PFSK-1 (cell line): ENCODE measurements around the gene NALCN.

ENCODE experiments used
- FOXP2 ChIP-seq: optimal IDR thresholded peaks from 2 replicates; pipeline ENCODE3; 2011; ENCODE audit warnings: borderline replicate concordance, control low read depth, inconsistent platforms; ENCODE audit not compliant: insufficient read depth; ENCODE audit errors: extremely low read length, extremely low read depth
- POLR2AphosphoS5 ChIP-seq: IDR thresholded peaks from 2 replicates; pipeline ENCODE4 v1.6.1; 2012; ENCODE audit warnings: low read depth, mild to moderate bottlenecking, control low read depth, low read length, moderate library complexity
- REST ChIP-seq, 2 experiments: IDR thresholded peaks; 2 replicates each; pipeline versions ENCODE4 v1.6.1 to v1.8.0; 2011 to 2012; ENCODE audit warnings: low read depth in 2 of 2, low read length in 2 of 2, control low read depth in 1 of 2, inconsistent platforms in 1 of 2, mild to moderate bottlenecking in 1 of 2, moderate library complexity in 1 of 2; ENCODE audit not compliant: insufficient read depth in 1 of 2
- SIN3A ChIP-seq: IDR thresholded peaks from 2 replicates; pipeline ENCODE4 v1.6.1; 2012; ENCODE audit warnings: mild to moderate bottlenecking, low read length, moderate library complexity, borderline replicate concordance; ENCODE audit not compliant: insufficient read depth
- TAF1 ChIP-seq: IDR thresholded peaks from 2 replicates; pipeline ENCODE4 v1.6.1; 2012; ENCODE audit warnings: low read length, control low read depth, borderline replicate concordance; ENCODE audit not compliant: insufficient read depth

Gene NALCN

GRCh38 chr13:101049166-101049850 is 367.0 kb downstream of the NALCN start:
- TF ChIP-seq FOXP2 (no peak), REST (IDR thresholded peaks at IDR 0.05; ENCODE audit: insufficient read depth in 1 of 2, low read depth in 2 of 2, low read length in 2 of 2) (no peak), SIN3A (no peak), TAF1 (no peak), POLR2AphosphoS5 (no peak)

DNA sequence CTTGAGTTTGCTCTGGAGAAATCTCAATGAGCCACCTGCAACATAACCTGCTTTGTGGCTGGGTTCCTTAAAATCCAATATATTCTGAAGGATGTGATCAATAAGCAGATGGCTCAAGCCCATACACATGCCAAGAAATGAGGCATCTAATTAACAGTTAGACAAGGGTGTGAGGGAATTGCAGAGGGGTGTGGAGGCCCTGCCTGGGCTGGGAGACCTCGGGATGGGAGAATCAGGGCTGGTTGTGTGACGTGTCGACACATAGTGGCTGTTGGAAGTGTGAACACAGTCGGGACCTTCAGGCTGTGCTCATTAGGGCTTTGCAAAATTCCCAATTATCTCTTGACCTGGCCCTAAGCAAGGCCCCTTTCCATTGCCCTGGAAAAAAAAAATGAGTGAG is 379.8 kb downstream of the NALCN start:
- TF ChIP-seq REST (IDR thresholded peaks at IDR 0.05; ENCODE audit: insufficient read depth in 1 of 2, low read depth in 2 of 2, low read length in 2 of 2) (no peak), FOXP2 (no peak), TAF1 (no peak), SIN3A (no peak), POLR2AphosphoS5 (no peak)

DNA sequence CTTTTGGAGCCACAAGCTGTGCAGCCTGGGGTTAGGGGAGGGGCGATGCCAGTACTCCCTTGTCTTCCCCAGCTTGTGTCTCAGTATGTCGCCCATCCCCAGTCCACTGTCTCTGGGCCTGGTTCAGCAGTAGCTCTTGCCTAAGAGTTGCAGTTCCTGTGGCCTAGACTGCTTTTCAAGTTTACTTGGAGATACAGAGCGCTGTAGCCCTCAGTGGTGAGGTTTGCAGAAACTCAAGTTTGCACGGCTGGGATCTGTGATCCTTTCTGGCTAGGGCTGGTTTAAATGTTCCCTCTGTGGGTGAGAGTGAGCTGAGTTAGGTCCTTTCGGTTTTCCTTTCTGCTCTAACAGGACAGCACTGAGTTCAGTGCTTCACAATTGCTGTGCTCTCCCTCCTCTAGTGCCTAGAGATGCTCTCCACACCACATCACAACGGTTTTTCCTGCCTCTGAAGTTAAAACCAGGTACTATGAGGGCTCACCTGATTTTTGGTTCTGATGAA is 381.1 kb downstream of the NALCN start:
- no peak for TF ChIP-seq POLR2AphosphoS5
- no peak for TF ChIP-seq REST (IDR thresholded peaks at IDR 0.05; ENCODE audit: insufficient read depth in 1 of 2, low read depth in 2 of 2, low read length in 2 of 2)
- no peak for TF ChIP-seq FOXP2
- TF ChIP-seq TAF1: no peak
- no peak for TF ChIP-seq SIN3A

DNA sequence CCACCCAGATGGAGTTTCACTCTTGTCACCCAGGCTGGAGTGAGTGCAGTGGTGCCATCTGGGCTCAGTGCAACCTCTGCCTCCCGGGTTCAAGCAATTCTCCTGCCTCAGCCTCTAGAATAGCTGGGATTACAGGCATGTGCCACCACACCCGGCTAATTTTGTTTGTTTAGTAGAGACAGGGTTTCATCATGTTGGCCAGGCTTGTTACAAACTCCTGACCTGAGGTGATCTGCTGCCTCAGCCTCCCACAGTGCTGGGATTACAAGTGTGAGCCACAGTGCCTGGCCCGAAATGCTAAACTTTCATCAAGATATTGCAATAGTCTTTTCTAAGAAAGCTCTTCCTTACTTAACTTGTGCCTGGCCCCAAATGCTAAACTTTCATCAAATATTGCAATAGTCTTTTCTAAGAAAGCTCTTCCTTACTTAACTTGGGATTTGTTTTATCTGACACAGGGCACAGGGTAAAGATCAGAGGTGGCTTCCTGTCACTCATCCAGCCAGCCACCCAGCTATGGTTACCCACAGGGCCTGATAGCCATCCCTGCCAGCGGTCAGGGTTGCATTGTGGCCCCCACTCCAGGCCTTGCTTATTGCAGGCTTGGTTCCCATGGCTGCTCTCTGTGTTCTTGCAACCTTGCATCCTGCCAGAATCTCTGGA is 389.4 kb downstream of the NALCN start:
- TF ChIP-seq TAF1 (no peak), FOXP2 (no peak), POLR2AphosphoS5 (no peak), SIN3A (no peak), REST (IDR thresholded peaks at IDR 0.05; ENCODE audit: insufficient read depth in 1 of 2, low read depth in 2 of 2, low read length in 2 of 2) (no peak)
